DND-41 (cell line): ENCODE measurements around the gene STIMATE.

Source experiments
- EZH2 ChIP-seq: IDR thresholded peaks from 3 replicates; pipeline ENCODE4 v1.6.1; 2012; ENCODE audit warnings: borderline replicate concordance, low read depth, mild to moderate bottlenecking, moderate library complexity, low read length, inconsistent platforms; ENCODE audit not compliant: severe bottlenecking
- TF ChIP-seq, protein P1 (sequence below): IDR thresholded peaks from 2 replicates; pipeline ENCODE4 v1.5.1; 2012; ENCODE audit warnings: borderline replicate concordance, low read length, moderate library complexity, mild to moderate bottlenecking; ENCODE audit not compliant: poor library complexity, severe bottlenecking; ENCODE audit errors: extremely low read depth

DNA sequence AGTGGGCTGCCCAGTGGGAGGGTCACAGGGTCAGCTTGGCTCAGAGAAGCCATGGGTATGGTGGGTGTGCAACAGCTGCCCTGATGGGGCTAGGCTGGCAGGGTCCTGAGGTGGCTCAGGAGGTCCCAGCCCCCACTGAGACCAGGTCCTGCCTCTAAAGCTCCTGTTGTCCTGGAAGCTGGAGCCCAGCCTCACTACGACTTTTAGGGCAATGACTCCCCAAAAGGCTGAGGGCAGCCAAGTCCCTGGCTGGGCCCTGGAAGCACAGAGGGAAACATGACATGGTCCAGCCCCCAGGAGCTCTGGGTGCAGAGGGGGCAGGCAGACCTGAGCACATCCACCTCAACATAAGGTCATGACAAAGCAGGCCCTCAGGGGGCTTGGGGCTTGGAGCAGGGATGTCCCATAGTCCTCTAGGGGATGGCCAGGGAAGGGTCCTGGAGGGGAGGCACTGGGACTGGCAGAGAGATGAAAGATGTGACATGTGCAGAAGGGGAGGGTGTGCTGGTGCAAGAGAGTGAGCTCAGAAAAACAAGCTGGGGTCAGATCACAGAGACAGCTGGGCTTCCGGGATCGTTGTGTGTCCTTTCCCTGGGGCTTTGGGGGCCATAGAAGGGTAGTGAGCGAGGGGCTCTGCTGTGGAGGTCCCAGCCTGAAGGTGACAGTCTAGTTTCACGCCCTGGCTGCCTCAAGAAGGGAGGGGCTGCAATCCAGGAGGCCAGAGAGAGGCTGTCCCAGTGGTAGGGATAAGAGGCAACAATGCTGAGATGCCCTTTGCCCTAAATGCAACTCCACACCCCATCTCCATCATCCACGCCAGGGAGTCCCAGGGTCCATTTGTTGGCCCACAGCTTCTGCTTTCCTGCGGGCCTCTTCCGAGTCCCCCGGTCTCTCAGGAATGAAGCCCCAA, 103.4 kb downstream of the STIMATE start:
- TF ChIP-seq, protein P1, sequence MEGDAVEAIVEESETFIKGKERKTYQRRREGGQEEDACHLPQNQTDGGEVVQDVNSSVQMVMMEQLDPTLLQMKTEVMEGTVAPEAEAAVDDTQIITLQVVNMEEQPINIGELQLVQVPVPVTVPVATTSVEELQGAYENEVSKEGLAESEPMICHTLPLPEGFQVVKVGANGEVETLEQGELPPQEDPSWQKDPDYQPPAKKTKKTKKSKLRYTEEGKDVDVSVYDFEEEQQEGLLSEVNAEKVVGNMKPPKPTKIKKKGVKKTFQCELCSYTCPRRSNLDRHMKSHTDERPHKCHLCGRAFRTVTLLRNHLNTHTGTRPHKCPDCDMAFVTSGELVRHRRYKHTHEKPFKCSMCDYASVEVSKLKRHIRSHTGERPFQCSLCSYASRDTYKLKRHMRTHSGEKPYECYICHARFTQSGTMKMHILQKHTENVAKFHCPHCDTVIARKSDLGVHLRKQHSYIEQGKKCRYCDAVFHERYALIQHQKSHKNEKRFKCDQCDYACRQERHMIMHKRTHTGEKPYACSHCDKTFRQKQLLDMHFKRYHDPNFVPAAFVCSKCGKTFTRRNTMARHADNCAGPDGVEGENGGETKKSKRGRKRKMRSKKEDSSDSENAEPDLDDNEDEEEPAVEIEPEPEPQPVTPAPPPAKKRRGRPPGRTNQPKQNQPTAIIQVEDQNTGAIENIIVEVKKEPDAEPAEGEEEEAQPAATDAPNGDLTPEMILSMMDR = no peak
- no peak for TF ChIP-seq EZH2
